ENCODE data around the gene GPR4.

Gene GPR4

GRCh38 chr19:45601524-45602374 is at the start of gene GPR4:
GPR4 (minus strand) TSS chr19:45602212; CDS start chr19:45591866, 10,346 bp downstream.
- DNase-seq (ENCODE audit: low spot score) = no peak
- H3K36me3 Mint-ChIP-seq (ENCODE audit: low read depth) = no peaks in the 10 kb centered on the region
- H3K27me3 Mint-ChIP-seq (ENCODE audit: low read depth) = peaks cover 67% of the 10 kb centered on the region
- peaks cover 21% of the 10 kb centered on the region for H3K4me1 Mint-ChIP-seq (ENCODE audit: low read depth)
- no peaks in the 10 kb centered on the region for H3K9me3 Mint-ChIP-seq
- H3K27ac Mint-ChIP-seq = no peak within 1 kb of the TSS
- no peak within 1 kb of the TSS for H3K4me3 Mint-ChIP-seq

DNA sequence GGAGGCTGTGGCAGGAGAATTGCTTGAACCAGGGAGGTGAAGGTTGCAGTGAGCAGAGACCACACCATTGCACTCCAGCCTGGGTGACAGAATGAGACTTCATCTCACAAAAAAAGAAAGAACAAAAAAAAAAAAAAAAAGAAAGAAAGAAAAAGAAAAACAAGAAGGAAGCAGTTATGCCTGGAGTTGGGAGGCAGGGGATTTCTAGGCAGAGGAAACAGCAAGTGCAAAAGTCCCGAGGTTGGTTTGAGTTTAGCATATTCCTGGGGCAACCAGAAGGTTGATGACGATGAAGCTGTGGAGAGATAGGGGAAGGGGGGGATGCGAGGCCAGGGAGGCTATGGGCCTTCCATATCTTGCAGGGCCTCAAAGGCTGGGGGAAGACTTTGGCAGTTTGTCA is 48.7 kb upstream of the GPR4 start:
- Mint-ChIP-seq H3K27ac (no peak overlapping the region), H3K36me3 (ENCODE audit: low read depth) (no peaks in the 10 kb centered on the region)

DNA sequence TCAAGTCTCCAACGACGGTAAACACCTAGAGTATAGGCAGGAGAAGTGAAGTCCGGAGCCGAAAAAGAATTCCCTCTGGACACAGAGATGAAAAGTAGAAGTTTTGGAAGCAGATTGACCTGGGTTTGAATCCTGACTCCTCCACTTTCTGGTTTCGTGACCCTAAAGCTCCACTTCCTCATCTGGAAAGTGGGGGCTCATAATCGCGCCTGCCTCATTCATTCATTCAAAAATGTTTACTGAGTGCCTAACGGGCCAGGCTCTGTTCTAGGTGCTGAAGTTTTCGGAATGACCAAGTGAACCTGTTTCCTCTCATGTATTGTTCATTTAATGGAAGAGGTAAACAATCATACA is 44.3 kb upstream of the GPR4 start:
- peak overlapping the region; percentile 92 for H3K4me3 Mint-ChIP-seq
- no peaks in the 10 kb centered on the region for H3K27me3 Mint-ChIP-seq (ENCODE audit: low read depth)
- no peaks in the 10 kb centered on the region for H3K9me3 Mint-ChIP-seq
- no peak for DNase-seq (ENCODE audit: low spot score)
- peak overlapping the region; percentile 85 for H3K27ac Mint-ChIP-seq
- H3K36me3 Mint-ChIP-seq (ENCODE audit: low read depth) = peaks cover under 1% of the 10 kb centered on the region
- H3K4me1 Mint-ChIP-seq (ENCODE audit: low read depth) = peaks cover 26% of the 10 kb centered on the region

More for the DNA sequence above, 48.7 kb upstream of the GPR4 start:
- H3K4me3 Mint-ChIP-seq = no peak overlapping the region
- no peaks in the 10 kb centered on the region for H3K9me3 Mint-ChIP-seq
- peaks cover 7% of the 10 kb centered on the region for H3K4me1 Mint-ChIP-seq (ENCODE audit: low read depth)
- no peak for DNase-seq (ENCODE audit: low spot score)
- H3K27me3 Mint-ChIP-seq (ENCODE audit: low read depth) = no peaks in the 10 kb centered on the region

DNA sequence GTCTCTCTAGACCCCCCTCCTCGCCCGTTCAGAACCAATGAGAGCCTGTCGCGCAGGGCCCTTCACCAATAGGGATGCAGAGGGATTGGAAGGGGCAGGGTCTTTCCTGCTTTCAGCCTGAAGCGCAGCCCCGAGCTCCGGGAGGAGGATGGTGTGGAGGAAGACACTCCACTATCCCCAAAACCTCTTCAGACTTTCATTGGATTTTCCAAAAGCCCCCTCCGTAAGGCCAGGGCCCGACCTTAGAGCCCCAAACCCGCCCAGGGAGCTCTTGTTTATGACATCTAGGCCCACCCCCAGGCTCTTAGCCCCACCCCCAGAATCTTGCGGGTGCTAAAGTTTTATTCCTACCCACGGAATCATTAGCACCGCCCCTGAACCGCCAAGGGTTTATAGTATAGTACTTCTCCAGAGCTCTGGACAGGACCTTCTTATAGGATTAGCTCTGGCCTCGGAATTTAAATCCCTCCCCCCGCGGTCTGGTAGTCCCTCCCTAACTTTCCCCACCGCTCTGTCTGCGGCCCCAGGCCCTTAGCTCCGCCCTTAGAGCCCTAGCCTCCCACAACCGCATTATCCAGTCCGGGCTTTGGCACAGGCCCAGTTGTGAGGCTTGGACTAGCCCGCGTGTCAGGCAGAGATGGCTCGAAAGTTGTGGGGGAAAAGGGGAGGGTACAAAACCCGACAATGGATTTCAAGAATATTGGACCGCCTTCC is 43.8 kb upstream of the GPR4 start:
- Mint-ChIP-seq H3K4me1 (ENCODE audit: low read depth) (peaks cover 31% of the 10 kb centered on the region), H3K27me3 (ENCODE audit: low read depth) (no peaks in the 10 kb centered on the region), H3K27ac (peak overlapping the region; percentile 85), H3K36me3 (ENCODE audit: low read depth) (peaks cover 6% of the 10 kb centered on the region), H3K4me3 (peak overlapping the region; percentile 92), H3K9me3 (no peaks in the 10 kb centered on the region)
- DNase-seq (ENCODE audit: low spot score) = peak; percentile 86

- peaks cover 34% of the 10 kb centered on the region for H3K4me1 Mint-ChIP-seq (ENCODE audit: low read depth)
- H3K36me3 Mint-ChIP-seq (ENCODE audit: low read depth) = peaks cover 8% of the 10 kb centered on the region
- peak overlapping the region; percentile 92 for H3K4me3 Mint-ChIP-seq
- H3K27me3 Mint-ChIP-seq (ENCODE audit: low read depth) = no peaks in the 10 kb centered on the region
- no peak for DNase-seq (ENCODE audit: low spot score)
- H3K27ac Mint-ChIP-seq = peak overlapping the region; percentile 85
- H3K9me3 Mint-ChIP-seq = no peaks in the 10 kb centered on the region
Observed at GRCh38 chr19:45645068-45645630, 43.1 kb upstream of the GPR4 start.

DNA sequence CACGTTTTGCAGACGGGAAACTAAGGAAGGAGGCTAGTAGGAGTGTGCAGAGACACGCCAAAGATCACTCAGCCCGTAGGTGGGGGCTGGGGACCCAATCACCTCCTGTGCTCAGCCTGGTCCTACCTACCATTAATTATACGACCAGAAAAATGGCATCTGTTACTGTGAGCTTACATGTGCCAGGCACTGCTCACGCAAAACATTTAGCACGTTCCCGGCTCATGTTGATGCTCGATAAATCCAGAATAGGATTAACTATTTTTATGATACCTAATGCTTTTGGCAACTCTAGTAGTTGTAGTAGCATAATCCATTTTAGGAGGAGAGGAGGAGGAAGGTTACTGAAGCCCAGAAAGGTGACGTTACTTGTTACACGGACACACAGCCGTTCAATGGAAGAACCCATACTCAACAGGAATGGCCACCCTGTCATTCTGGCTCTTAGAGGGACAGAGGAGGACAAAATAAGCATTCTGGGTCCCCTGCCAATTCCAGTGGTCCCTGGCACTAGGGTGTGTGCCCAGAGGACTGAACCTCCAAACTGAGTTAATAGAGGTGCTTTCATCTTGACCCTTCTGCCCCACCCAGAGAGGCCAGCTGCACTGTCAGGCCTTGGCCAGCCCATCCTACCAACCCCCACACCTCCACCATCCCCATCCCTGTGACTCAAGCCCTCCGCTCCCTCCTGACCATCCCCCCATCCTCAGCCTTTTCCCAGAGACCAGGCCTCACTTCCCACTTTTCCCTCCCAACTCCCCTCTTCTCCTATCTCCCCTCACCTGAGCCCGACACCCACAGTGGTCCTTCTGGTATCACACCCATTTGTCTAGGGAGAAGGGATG is 42.1 kb upstream of the GPR4 start:
- Mint-ChIP-seq H3K27me3 (ENCODE audit: low read depth) (no peaks in the 10 kb centered on the region), H3K4me3 (peak overlapping the region; percentile 66), H3K4me1 (ENCODE audit: low read depth) (peaks cover 37% of the 10 kb centered on the region), H3K27ac (no peak overlapping the region), H3K36me3 (ENCODE audit: low read depth) (peaks cover 8% of the 10 kb centered on the region), H3K9me3 (no peaks in the 10 kb centered on the region)
- DNase-seq (ENCODE audit: low spot score) = no peak

- Mint-ChIP-seq H3K27me3 (ENCODE audit: low read depth) (no peaks in the 10 kb centered on the region), H3K36me3 (ENCODE audit: low read depth) (peaks cover 11% of the 10 kb centered on the region), H3K9me3 (no peaks in the 10 kb centered on the region), H3K4me3 (peak overlapping the region; percentile 66), H3K27ac (peak overlapping the region; percentile 93), H3K4me1 (ENCODE audit: low read depth) (peaks cover 40% of the 10 kb centered on the region)
- DNase-seq (ENCODE audit: low spot score) = peak; percentile 94
Observed at GRCh38 chr19:45643024-45643926, 41.3 kb upstream of the GPR4 start.

DNA sequence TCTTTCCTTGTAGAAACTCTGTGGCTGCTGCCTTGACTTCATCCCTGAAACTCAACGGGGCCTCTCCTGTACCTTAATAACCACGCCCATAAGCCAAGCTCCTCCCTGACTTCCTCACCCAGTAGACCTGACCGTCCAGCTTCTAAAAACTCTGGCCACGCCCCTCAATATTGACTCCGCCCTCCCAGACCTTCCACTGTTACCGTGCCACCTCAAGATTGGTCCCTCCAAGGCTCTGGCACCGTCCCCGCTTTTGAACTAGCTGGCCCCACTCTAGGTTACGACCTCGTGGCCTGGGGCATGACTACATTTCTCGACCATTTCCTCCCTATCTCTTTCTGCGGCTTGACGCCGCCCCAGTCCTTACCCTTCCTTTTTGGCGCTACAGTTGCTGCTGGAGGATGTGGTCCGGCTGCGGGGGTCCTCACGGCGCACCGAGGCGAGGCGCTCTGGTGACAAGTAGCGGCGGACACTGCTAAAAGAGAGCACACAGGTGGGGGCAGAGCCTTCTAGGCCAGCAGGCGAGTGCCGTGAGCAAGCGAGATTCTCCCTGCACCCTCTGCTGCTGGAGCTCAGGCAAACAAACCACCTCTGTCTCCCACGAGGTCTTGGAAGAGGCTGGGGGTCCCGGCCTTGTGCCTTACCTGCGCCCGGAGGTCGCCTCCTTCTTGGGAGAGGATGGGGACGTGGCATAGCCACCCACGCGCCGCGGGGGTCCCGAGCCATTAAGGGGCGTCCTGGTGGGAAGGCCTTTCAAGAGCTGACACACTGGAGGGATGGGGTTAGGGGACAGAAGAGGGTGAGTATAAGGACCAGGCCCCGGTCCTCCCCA is 39.5 kb upstream of the GPR4 start:
- no peaks in the 10 kb centered on the region for H3K9me3 Mint-ChIP-seq
- H3K4me3 Mint-ChIP-seq = peak overlapping the region; percentile 85
- H3K27me3 Mint-ChIP-seq (ENCODE audit: low read depth) = no peaks in the 10 kb centered on the region
- DNase-seq (ENCODE audit: low spot score) = peak; percentile 88
- peaks cover 11% of the 10 kb centered on the region for H3K36me3 Mint-ChIP-seq (ENCODE audit: low read depth)
- H3K4me1 Mint-ChIP-seq (ENCODE audit: low read depth) = peaks cover 43% of the 10 kb centered on the region
- peak overlapping the region; percentile 98 for H3K27ac Mint-ChIP-seq

DNA sequence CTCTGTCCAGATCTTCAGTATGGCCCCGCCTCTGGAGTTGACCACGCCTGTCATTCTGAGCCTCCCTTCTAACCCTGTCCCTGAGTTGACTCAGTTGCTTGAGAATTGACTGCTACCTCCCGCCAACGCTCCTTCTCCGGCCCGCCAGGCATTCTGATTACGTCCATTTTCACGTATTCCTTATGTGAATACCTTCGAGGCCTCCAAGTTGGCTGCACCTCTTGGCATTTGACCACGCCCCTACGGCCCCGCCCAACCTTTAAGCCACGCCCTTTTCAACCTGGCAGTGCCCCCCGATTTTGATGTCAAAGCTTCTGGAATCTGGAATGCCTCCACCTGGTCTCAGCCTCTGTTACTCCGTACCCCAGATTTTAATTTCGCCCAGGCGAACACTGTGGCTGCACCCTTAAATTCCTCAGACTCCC is 38.8 kb upstream of the GPR4 start:
- Mint-ChIP-seq H3K27ac (peak overlapping the region; percentile 98), H3K27me3 (ENCODE audit: low read depth) (no peaks in the 10 kb centered on the region), H3K36me3 (ENCODE audit: low read depth) (peaks cover 11% of the 10 kb centered on the region), H3K4me3 (peak overlapping the region; percentile 85), H3K9me3 (no peaks in the 10 kb centered on the region), H3K4me1 (ENCODE audit: low read depth) (peaks cover 38% of the 10 kb centered on the region)
- DNase-seq (ENCODE audit: low spot score) = peak; percentile 43

- Mint-ChIP-seq H3K36me3 (ENCODE audit: low read depth) (peaks cover 11% of the 10 kb centered on the region), H3K9me3 (no peaks in the 10 kb centered on the region), H3K27ac (peak within 1 kb of the TSS; percentile 86), H3K4me1 (ENCODE audit: low read depth) (peaks cover 35% of the 10 kb centered on the region), H3K27me3 (ENCODE audit: low read depth) (no peaks in the 10 kb centered on the region), H3K4me3 (peak within 1 kb of the TSS; percentile 87)
- peak; percentile 62 for DNase-seq (ENCODE audit: low spot score)
Observed at GRCh38 chr19:45638930-45639729, 37.1 kb upstream of the GPR4 start, which contains the start of gene EML2. EML2 (minus strand) TSS chr19:45639397; CDS start chr19:45639376, 21 bp downstream.

GRCh38 chr19:45637890-45638667 is 36.1 kb upstream of the GPR4 start:
- DNase-seq (ENCODE audit: low spot score) = no peak
- peaks cover 32% of the 10 kb centered on the region for H3K4me1 Mint-ChIP-seq (ENCODE audit: low read depth)
- H3K27me3 Mint-ChIP-seq (ENCODE audit: low read depth) = no peaks in the 10 kb centered on the region

More at GRCh38 chr19:45637890-45638667, 36.1 kb upstream of the GPR4 start:
- H3K36me3 Mint-ChIP-seq (ENCODE audit: low read depth) = peaks cover 12% of the 10 kb centered on the region
- no peak overlapping the region for H3K27ac Mint-ChIP-seq
- no peaks in the 10 kb centered on the region for H3K9me3 Mint-ChIP-seq
- peak overlapping the region; percentile 87 for H3K4me3 Mint-ChIP-seq

All from T-helper 2 cell treated with Interferon-gamma antibody and Interleukin-4, amounts not matched to agents 5 μg/mL and 100 μg/mL, for 36 hours (primary cell).